Fibroblast of lung (primary cell): ENCODE results near the gene CLIP1.
"Not testable (repeated sequence)": the region's sequence is repeated elsewhere in the genome, so short reads cannot be mapped to it uniquely, and the experiment has no call there.

ENCODE experiments used
- CTCF ChIP-seq, 2 donors: IDR thresholded peaks in 1 of 2; conservative IDR thresholded peaks in 1 of 2; 1 replicate in 1 of 2; 2 replicates in 1 of 2; pipeline ENCODE4 v1.5.1; 2011 to 2012; ENCODE audit warnings: low read length in 2 of 2, control low read depth in 1 of 2, inconsistent platforms in 1 of 2, low read depth in 1 of 2, mild to moderate bottlenecking in 1 of 2
- EZH2 ChIP-seq: IDR thresholded peaks from 2 replicates; pipeline ENCODE4 v1.5.1; 2012; ENCODE audit warnings: low read length, control low read depth, mild to moderate bottlenecking; ENCODE audit errors: missing control alignments

GRCh38 chr12:122356991-122357390 is 65.5 kb downstream of the CLIP1 start:
- not testable (repeated sequence) for TF ChIP-seq CTCF (conservative IDR thresholded peaks at IDR 0.05 in 1 of 2, IDR thresholded peaks at IDR 0.05 in 1 of 2; ENCODE audit: low read depth in 1 of 2, low read length in 2 of 2); EZH2
